ENCODE measurements around the gene APOL1.

- TF ChIP-seq CTCF (IDR thresholded peaks at IDR 0.05) (no peak), POLR2A (IDR thresholded peaks at IDR 0.05) (no peak), POLR2AphosphoS5 (IDR thresholded peaks at IDR 0.05) (no peak)
Observed at GRCh38 chr22:36298601-36299000, 45.7 kb downstream of the APOL1 start.

Data from prostate gland (tissue), 2 donors.